ENCODE data around the gene ZNF844. TPM values are rescaled to one million over a fixed set of nuclear protein-coding genes. Genes with fewer than 3 reads are reported as not detected.
"Not testable (repeated sequence)": the region's sequence is repeated elsewhere in the genome, so short reads cannot be mapped to it uniquely, and the experiment has no call there.

The ZNF844 gene
- total RNA-seq, 2 donors from 2014 or later = 4.3 to 6.0 TPM

DNA sequence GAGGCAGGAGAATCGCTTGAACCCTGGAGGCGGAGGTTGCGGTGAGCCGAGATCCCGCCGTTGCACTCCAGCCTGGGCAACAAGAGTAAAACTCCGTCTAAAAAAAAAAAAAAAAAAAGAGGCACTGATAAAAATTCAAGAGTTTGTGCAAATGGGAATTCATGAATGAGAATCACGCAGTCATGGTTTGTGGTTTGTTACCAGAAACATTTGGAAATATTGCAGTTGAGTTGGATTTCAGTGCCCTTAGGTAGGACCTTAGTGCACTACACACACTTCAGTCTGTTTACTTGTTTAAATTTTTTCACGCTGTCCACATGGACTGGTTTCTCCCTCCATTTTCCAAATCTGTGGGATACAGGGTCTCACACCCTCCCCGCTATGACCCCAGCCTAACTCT is 28.4 kb downstream of the ZNF844 start:
- ATAC-seq (no peak), DNase-seq (no peak)
- Histone ChIP-seq H3K27ac (no peak overlapping the region), H3K9me3 (no peaks in the 10 kb centered on the region), H3K36me3 (replicated peaks in 1 of 2; ENCODE audit: insufficient read depth in 1 of 2, low read depth in 2 of 2) (peaks cover 0 to 3% of the 10 kb centered on the region in 2 donors), H3K27me3 (no peaks in the 10 kb centered on the region), H3K4me1 (peaks cover 5% of the 10 kb centered on the region), H3K4me3 (peak overlapping the region in 1 of 2 donors; percentile 55)
- 33 to 49% methylated on average over 10 of the region's 10 CpGs for WGBS, 2 donors
- intact Hi-C loops (cut with DNase I) = no loop called here
- TF ChIP-seq, protein P1, sequence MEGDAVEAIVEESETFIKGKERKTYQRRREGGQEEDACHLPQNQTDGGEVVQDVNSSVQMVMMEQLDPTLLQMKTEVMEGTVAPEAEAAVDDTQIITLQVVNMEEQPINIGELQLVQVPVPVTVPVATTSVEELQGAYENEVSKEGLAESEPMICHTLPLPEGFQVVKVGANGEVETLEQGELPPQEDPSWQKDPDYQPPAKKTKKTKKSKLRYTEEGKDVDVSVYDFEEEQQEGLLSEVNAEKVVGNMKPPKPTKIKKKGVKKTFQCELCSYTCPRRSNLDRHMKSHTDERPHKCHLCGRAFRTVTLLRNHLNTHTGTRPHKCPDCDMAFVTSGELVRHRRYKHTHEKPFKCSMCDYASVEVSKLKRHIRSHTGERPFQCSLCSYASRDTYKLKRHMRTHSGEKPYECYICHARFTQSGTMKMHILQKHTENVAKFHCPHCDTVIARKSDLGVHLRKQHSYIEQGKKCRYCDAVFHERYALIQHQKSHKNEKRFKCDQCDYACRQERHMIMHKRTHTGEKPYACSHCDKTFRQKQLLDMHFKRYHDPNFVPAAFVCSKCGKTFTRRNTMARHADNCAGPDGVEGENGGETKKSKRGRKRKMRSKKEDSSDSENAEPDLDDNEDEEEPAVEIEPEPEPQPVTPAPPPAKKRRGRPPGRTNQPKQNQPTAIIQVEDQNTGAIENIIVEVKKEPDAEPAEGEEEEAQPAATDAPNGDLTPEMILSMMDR (IDR thresholded peaks at IDR 0.05) = no peak
- no peak for TF ChIP-seq POLR2A (IDR thresholded peaks at IDR 0.05)

GRCh38 chr19:12093777-12094176 is 29.2 kb downstream of the ZNF844 start:
- no peaks in the 10 kb centered on the region for H3K27me3 ChIP-seq
- DNase-seq = no peak
- peaks cover 5% of the 10 kb centered on the region for H3K4me1 ChIP-seq
- intact Hi-C loops (cut with DNase I) = no loop called here
- 98 to 100% methylated on average over 3 of the region's 3 CpGs for WGBS, 2 donors
- H3K36me3 ChIP-seq (replicated peaks in 1 of 2; ENCODE audit: insufficient read depth in 1 of 2, low read depth in 2 of 2) = no peaks in the 10 kb centered on the region
- no peak overlapping the region for H3K4me3 ChIP-seq
- no peaks in the 10 kb centered on the region for H3K9me3 ChIP-seq
- no peak overlapping the region for H3K27ac ChIP-seq
- ATAC-seq = no peak
- TF ChIP-seq, protein P1 (IDR thresholded peaks at IDR 0.05) = no peak
- TF ChIP-seq POLR2A (IDR thresholded peaks at IDR 0.05) = no peak

DNA sequence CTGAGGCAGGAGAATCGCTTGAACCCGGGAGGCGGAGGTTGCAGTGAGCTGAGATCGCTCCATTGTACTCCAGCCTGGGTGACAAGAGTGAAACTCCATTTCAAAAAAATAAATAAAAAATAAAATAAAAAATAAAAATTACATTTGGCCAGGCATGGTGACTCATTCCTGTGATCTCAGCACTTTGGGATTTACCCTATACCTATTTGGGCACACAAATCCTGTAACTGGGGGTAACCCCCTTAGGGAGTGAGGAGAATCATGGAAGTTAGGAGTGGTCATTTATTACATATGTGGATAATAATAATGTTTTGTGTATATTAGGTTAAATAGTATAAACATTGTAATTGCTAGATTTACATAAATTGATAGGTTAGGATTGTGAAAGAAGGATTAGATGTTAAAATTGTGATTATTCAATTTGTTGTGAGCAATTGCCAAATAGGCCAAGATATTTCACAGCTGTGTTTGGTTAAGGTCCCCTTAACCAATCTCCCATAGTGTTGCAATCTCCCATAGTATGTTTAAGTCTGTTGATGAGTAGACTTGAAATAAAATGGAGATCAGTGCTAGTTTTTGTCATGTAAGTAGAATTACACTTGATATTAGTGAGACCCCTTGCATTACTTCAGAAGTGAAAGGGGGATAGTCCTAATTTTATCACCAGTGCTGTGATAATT is 30.7 kb downstream of the ZNF844 start:
- ATAC-seq (no peak), DNase-seq (no peak)
- Histone ChIP-seq H3K27me3 (no peaks in the 10 kb centered on the region), H3K36me3 (replicated peaks in 1 of 2; ENCODE audit: insufficient read depth in 1 of 2, low read depth in 2 of 2) (no peaks in the 10 kb centered on the region), H3K4me1 (peaks cover 5% of the 10 kb centered on the region), H3K27ac (no peak overlapping the region), H3K4me3 (no peak overlapping the region), H3K9me3 (no peaks in the 10 kb centered on the region)
- intact Hi-C loops (cut with DNase I) = no loop called here
- TF ChIP-seq, protein P1 (IDR thresholded peaks at IDR 0.05) = no peak
- no peak for TF ChIP-seq POLR2A (IDR thresholded peaks at IDR 0.05)
- WGBS, 2 donors = 96 to 99% methylated on average over 4 of the region's 4 CpGs

DNA sequence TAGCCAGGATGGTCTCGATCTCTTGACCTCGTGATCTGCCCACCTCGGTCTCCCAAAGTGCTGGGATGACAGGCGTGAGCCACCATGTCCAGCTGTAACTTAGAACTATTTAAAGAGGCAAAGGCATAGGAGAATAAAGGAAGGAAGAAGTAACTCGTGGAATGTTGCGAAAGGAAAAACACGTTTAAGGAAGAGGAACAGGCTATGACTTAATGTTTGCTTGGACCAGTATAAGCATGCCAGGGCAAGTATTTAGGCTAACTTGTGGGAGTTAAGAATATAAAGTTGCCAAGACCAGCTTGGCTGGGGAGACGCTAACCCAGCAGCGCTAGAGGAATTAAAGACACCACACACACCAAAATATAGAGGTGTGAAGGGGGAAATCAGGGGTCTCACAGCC is 33.5 kb downstream of the ZNF844 start:
- H3K27ac ChIP-seq = no peak overlapping the region
- H3K36me3 ChIP-seq (replicated peaks in 1 of 2; ENCODE audit: insufficient read depth in 1 of 2, low read depth in 2 of 2) = no peaks in the 10 kb centered on the region
- 94 to 98% methylated on average over 9 of the region's 9 CpGs for WGBS, 2 donors
- no peak for ATAC-seq
- no peaks in the 10 kb centered on the region for H3K9me3 ChIP-seq
- no peak for TF ChIP-seq POLR2A (IDR thresholded peaks at IDR 0.05)
- TF ChIP-seq, protein P1 (IDR thresholded peaks at IDR 0.05) = no peak
- H3K4me1 ChIP-seq = no peaks in the 10 kb centered on the region
- H3K27me3 ChIP-seq = no peaks in the 10 kb centered on the region
- no peak overlapping the region for H3K4me3 ChIP-seq
- no peak for DNase-seq
- intact Hi-C loops (cut with DNase I) = no loop called here

DNA sequence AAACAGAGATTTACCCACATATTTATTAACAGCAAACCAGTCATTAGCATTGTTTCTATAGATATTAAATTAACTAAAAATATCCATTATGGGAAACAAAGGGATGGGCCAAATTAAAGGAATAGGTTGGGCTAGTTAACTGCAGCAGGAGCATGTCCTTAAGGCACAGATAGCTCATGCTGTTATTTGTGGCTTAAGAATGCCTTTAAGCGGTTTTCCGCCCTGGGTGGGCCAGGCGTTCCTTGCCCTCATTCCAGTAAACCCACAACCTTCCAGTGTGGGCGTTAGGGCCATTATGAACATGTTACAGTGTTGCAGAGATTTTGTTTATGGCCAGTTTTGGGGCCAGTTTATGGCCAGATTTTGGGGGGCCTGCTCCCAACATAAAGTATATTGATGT is 39.4 kb downstream of the ZNF844 start:
- ATAC-seq; DNase-seq; H3K9me3 ChIP-seq; H3K27me3 ChIP-seq; H3K4me3 ChIP-seq; H3K4me1 ChIP-seq; H3K27ac ChIP-seq; intact Hi-C loops (cut with DNase I); H3K36me3 ChIP-seq (replicated peaks in 1 of 2; ENCODE audit: insufficient read depth in 1 of 2, low read depth in 2 of 2): not testable (repeated sequence)
- 94 to 96% methylated on average over 4 of the region's 4 CpGs for WGBS, 2 donors
